NOMO-1 treated with dmso at 0.1 percent for 144 hours (cell line): ENCODE measurements around the gene ARNT2.
"Not testable (repeated sequence)": the region's sequence is repeated elsewhere in the genome, so short reads cannot be mapped to it uniquely, and the experiment has no call there.

Experiments
- DNase-seq: peaks from one replicate; lab custom pipeline; 2025; ENCODE audit not compliant: unreplicated experiment; lab: John Stamatoyannopoulos, UW

Gene ARNT2

DNA sequence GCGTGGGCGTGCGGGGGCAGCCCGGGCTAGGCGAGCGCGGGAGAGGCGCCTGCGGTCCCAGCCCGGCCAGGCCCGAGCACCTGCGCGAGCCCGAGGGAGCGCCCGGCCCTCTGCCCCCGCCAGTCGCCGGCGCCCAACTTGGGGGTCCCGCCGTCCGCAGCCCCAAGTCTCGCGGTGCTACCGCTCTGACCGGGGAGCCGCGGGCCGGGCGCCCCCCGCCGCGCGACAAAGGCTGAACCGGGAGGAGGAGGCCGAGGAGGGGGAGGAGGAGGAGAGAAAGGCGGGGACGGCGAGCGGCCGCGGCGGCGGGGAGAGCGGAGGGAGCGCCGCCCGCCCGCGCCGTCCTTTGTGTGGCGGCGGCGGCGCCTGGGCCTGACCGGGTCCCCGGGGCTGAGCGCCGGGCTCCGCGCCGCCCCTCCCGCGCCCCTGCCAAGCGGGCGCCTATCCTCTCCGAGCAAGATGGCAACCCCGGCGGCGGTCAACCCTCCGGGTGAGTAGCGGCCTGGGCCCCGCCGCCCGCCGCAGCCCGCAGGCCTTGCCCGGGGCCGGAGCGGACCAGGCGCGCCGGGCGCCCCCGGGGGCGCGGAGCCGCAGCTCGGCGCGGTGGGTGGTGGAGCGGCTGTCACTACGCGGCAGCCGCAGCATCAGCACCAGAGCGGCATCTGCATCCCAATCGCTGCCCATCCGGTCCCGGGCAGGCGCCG lies at the start of gene ARNT2:
Gene ARNT2, plus strand, starts transcription at position 326 of the 704 bp plus-strand sequence. Its CDS starts 134 bp downstream, at position 460.
- DNase-seq = no peak

DNA sequence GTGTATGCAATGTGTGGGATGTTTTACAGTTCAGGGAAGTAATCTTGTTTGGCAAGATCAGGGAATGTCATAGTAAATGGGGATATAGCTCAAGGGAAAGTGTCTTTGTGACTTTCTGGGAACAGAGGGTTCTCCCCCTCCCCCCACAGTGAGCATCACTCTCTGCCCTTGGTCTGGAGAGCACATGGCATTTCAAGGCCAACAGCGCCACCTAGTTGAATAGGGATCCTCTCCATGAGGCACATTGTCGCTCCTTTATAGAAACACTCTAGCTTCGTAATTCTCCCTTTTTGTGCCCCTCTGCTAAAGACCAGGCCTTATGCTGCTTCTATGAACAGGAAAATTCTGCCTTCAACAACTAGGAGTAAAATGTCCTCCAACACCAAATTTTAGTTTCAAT lies 37.1 kb upstream of the ARNT2 start:
- peak; percentile 4 for DNase-seq

DNA sequence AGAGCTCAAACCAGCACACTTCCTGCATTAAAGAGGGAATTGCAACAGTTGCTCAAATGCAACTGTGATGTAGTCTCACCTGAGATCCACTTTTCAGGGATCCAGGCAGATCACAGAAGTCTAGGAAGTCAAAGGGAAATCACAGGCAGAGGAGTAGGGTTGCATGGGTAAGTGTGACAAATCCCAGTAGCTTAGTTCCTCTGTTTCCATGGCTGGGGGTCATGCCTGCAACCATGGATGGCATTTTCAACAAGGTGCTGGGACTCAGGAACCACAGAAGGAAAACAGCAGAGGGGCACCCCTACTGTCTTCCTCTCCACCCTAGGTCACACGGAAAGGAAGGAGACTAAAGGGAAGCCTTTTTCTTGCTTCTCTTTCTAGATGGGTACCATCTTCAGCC lies 36.5 kb upstream of the ARNT2 start:
- no peak for DNase-seq

GRCh38 chr15:80371924-80372323 lies 32.3 kb upstream of the ARNT2 start:
- no peak for DNase-seq

GRCh38 chr15:80374441-80374840 lies 29.7 kb upstream of the ARNT2 start:
- DNase-seq = no peak

DNA sequence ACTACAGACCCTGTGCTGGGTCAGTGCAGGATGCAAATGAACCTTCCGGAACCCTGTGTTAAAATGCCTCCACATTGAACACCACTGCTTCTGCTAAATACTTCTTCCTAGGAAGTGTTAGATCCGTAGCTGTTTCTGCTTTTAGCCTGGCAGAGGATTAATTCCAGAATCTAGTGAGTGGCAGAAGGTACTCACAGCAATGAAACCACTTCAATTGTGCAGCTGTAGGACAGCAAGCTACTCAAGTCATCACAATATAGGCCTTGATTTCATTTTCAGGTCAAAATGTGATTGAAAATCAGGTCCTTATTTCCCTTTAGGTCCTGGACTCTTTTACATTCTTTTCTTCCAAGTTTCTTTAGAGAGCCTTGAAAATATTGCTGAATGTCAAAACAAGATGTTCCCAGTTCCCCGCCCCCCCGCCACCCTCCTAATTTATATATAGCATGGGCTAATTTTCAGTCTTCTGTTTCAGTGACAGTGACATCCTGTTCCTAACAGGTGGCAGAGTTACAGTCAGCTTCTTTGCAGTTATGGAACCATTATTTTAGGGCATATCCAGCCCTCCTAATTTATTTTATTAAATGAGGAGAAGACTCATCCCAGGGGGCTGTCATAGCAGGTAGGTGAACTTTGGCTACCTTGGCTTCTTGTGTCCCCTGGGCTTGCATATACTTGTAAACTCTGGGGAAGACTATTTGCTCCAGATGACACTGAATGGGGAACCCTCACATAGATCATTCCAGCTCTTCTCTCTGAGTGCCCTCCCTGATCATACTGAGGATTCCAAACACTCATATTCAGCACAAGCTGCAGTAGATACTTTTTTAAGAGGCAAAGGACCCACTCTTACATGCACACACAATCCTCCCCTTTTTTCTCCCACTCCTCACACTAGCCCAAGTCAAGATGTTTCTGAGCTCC lies 28.0 kb upstream of the ARNT2 start:
- no peak for DNase-seq

- DNase-seq = no peak
Measured at GRCh38 chr15:80379693-80380092, 24.5 kb upstream of the ARNT2 start.

DNA sequence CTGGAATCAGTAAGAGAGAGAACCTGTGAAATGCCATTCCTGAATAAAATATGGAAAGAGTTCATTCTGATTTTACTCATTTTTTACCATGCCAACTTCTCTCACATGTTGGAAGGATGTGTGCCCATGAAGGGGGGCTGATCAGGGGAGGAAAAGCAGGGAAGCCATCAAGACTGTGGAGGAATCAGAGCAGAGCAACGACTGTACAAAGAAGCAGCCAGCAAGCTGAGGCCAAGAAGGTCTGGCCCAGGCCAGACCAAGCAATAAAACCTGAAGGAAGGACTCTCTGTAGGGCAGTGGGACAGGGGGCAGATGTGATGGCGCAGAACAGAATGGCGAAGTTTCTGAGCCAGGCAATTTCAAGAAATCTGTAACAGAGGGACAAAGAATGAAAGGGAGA lies 24.0 kb upstream of the ARNT2 start:
- no peak for DNase-seq

GRCh38 chr15:80382285-80382684 lies 21.9 kb upstream of the ARNT2 start:
- no peak for DNase-seq

DNA sequence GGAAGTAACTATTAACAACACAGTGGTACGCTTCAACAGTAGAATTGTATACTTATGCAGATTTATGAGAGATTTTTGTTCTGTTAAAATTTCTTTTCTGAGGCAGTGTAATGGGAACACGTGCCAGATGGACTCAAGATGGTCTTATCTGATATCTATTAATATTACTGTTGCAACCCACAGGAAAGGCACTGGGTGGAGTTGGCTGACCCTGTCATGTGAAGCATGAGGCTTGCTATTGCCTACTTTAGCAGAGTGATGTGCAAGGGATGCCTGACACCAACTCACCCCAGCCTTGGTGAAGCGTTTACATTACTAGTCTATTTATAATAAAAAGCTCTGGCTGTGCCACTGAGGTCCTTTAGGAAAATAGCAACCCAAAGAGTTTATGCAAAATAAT lies 19.8 kb upstream of the ARNT2 start:
- DNase-seq = no peak

- DNase-seq = no peak
Measured at GRCh38 chr15:80386151-80386550, 18.0 kb upstream of the ARNT2 start.

DNA sequence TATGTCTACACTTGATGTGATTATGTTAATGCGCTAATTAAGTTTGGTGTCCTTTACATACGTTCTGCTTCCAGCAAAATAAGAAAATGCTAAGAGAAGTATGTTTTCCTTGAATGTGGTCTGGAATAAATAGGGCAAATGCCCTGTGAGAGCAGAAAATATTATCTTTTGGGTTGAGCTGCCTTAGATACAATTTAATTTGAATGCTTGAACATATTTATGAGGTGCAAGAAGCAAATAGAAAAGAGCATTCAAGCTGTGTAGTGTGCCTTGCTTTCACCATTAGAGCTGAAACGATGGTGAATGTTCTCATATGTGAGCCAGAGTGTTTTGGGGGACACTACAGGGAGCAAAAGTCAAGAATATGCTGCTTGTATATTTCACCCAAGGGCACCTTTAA lies 15.9 kb upstream of the ARNT2 start:
- DNase-seq = no peak

- DNase-seq = no peak
Measured at GRCh38 chr15:80389370-80389769, 14.8 kb upstream of the ARNT2 start.

DNA sequence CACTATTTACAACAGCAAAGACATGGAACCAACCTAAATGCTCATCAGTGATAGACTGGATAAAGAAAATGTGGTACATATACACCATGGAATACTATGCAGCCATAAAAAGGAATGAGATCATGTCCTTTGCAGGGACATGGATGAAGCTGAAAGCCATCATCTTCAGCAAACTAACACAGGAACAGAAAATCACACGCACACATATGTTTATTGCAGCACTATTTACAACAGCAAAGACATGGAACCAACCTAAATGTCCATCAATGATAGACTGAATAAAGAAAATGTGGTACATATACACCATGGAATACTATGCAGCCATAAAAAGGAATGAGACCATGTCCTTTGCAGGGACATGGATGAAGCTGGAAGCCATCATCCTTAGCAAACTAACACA lies 13.2 kb upstream of the ARNT2 start:
- not testable (repeated sequence) for DNase-seq

GRCh38 chr15:80395616-80396015 lies 8.6 kb upstream of the ARNT2 start:
- DNase-seq = no peak

GRCh38 chr15:80396096-80396495 lies 8.1 kb upstream of the ARNT2 start:
- DNase-seq = no peak

DNA sequence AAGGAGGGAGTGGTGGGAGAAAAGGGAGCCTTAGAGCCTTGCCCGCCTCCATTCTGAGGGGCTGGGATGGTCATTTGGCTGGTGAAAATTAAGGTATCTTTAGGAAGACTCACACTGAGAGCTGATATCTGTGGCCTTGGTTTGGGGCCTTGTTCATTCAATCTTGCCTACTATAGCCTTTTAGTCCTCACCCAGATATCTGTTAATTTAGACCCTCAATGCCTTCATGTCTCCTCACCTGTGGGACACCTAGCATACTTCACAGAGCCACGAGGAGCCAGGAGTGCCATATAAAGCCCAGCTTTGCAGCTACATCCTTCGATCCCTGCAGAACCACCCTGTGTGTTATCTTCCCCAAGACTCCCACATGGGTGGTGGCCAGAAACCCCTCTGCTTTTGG lies 4.7 kb upstream of the ARNT2 start:
- no peak for DNase-seq

GRCh38 chr15:80401456-80401855 lies 2.7 kb upstream of the ARNT2 start:
- no peak for DNase-seq

- no peak for DNase-seq
Measured at GRCh38 chr15:80402339-80402738, 1.8 kb upstream of the ARNT2 start.

- no peak for DNase-seq
Measured at GRCh38 chr15:80403712-80404056, 498 bp upstream of the ARNT2 start.

DNA sequence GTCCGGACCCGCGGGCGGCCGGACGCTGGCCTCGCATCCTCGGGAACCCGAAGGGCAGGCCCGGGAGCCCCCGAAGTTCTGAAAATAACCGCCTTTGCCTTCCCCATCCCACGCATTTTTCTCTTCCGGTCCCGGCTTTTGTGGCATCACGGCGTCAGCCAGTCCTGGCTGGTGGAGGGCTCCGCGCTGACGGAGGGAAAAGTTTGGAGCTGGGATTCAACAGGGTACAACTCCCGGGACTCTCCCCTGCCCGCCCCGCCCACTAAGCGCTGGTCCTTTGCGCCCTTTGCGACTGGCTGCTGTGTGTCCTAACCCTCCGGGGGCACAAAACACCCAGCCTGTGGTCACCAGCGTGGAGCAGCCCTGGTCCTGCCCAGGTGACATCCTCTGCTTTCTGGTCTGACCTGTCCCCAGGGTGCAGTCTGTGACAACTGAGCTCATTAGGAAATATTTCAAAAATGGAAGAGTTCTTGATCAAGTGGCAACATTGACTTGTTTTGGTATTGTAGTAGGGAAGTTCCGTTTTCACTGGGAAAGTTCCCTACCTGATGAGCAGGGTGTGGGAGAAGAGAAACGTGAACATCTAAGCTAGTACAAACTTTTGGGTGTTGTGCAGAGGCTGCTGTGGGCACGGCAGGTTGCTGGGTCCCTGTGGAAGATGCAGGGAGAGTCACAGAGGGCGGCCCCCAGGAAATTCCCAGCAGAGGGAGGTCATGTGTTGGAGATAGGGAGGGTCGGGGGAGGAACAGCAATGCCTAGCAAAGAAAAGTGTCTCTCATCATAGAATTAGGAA lies 775 bp downstream of the ARNT2 start:
- DNase-seq = no peak

DNA sequence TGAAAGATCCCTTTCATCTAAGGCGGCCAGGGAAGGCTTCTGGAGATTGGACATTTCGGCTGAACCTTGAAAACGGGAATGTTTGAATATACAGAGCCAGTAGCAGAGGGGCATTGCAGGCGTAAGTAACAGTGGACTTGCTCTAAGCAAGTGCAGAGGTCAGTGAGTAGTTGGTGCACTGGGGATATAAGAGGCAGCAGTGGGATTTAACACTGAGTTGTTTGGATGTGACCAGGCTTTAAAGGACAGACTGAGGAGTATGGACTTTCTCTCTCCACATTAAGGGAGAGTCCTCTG lies 1.3 kb downstream of the ARNT2 start:
- DNase-seq = no peak
